HepG2 (cell line): Measurements from ENCODE around the gene NARF. TPM values are rescaled to one million over a fixed set of nuclear protein-coding genes. Genes with fewer than 3 reads are reported as not detected.

Source experiments
- ATF7-NPFF ChIP-seq: sonication (generic); formaldehyde crosslinking; IDR thresholded peaks from 2 replicates; pipeline ENCODE4 v1.8.1; 2023; ENCODE audit warnings: mild to moderate bottlenecking, low read depth, missing genetic modification reagents, moderate library complexity
- DBP ChIP-seq: sonication (generic); formaldehyde crosslinking; IDR thresholded peaks from 2 replicates; pipeline ENCODE4 v1.4.0; 2020; ENCODE audit warnings: missing genetic modification reagents; ENCODE audit errors: not compliant biosample characterization
- ESRRA ChIP-seq: sonication (generic); formaldehyde crosslinking; IDR thresholded peaks from 2 replicates; pipeline ENCODE4 v1.5.1; 2020; ENCODE audit warnings: mild to moderate bottlenecking, low read depth, missing genetic modification reagents
- HES4 ChIP-seq: sonication (generic); formaldehyde crosslinking; IDR thresholded peaks from 2 replicates; pipeline ENCODE4 v1.9.0; 2021; ENCODE audit warnings: mild to moderate bottlenecking, missing genetic modification reagents, borderline replicate concordance
- IKZF5 ChIP-seq: IDR thresholded peaks from 2 replicates; pipeline ENCODE4 v1.6.1; 2018; ENCODE audit warnings: missing genetic modification reagents, mild to moderate bottlenecking, missing compliant biosample characterization
- MATR3 ChIP-seq: sonication (generic); formaldehyde crosslinking; IDR thresholded peaks from 2 replicates; pipeline ENCODE4 v1.4.0; 2020; ENCODE audit warnings: missing genetic modification reagents
- MXI1 ChIP-seq: IDR thresholded peaks from 3 replicates; pipeline ENCODE4 v1.6.1; 2012; ENCODE audit warnings: low read depth, low read length, inconsistent platforms, borderline replicate concordance
- PHB2 ChIP-seq: fragments of 450-650 bp; IDR thresholded peaks from 2 replicates; pipeline ENCODE4 v1.6.1; 2018; ENCODE audit not compliant: partially characterized antibody
- RAD51 ChIP-seq: fragments of 450-650 bp; IDR thresholded peaks from 2 replicates; pipeline ENCODE4 v1.6.1; 2016; ENCODE audit warnings: borderline replicate concordance
- RXRB ChIP-seq: IDR thresholded peaks from 2 replicates; pipeline ENCODE4 v1.6.1; 2016; ENCODE audit warnings: borderline replicate concordance, missing genetic modification reagents, missing compliant biosample characterization
- SP2 ChIP-seq: sonication (generic); formaldehyde crosslinking; IDR thresholded peaks from 2 replicates; pipeline ENCODE4 v1.5.1; 2020; ENCODE audit warnings: mild to moderate bottlenecking, missing genetic modification reagents
- ZNF20 ChIP-seq: sonication (generic); formaldehyde crosslinking; IDR thresholded peaks from 2 replicates; pipeline ENCODE4 v1.4.0; 2020; ENCODE audit warnings: mild to moderate bottlenecking, moderate library complexity, missing genetic modification reagents
- ZNF558 ChIP-seq: sonication (generic); formaldehyde crosslinking; IDR thresholded peaks from 2 replicates; pipeline ENCODE4 v1.9.0; 2022; ENCODE audit warnings: mild to moderate bottlenecking, missing genetic modification reagents, borderline replicate concordance
- ZNF589 ChIP-seq: sonication (generic); formaldehyde crosslinking; conservative IDR thresholded peaks from 2 replicates; pipeline ENCODE4 v1.8.0; 2022; ENCODE audit warnings: mild to moderate bottlenecking, moderate library complexity, missing genetic modification reagents
- ZNF614 ChIP-seq: IDR thresholded peaks from 2 replicates; pipeline ENCODE4 v1.6.1; 2018; ENCODE audit warnings: missing biosample characterization, missing genetic modification reagents, inconsistent platforms, borderline replicate concordance
- ZNF737 ChIP-seq: sonication (generic); formaldehyde crosslinking; IDR thresholded peaks from 2 replicates; pipeline ENCODE4 v1.5.0; 2020; ENCODE audit warnings: missing genetic modification reagents, mild to moderate bottlenecking, borderline replicate concordance
- ZNF790 ChIP-seq: sonication (generic); formaldehyde crosslinking; IDR thresholded peaks from 2 replicates; pipeline ENCODE4 v1.8.0; 2022; ENCODE audit warnings: missing genetic modification reagents, mild to moderate bottlenecking, borderline replicate concordance
- ZNF792 ChIP-seq: IDR thresholded peaks from 2 replicates; pipeline ENCODE4 v1.6.1; 2016
- ZSCAN31 ChIP-seq: sonication (generic); formaldehyde crosslinking; IDR thresholded peaks from 2 replicates; pipeline ENCODE4 v1.5.0; 2020; ENCODE audit warnings: low read depth, mild to moderate bottlenecking, missing genetic modification reagents
- polyA plus RNA-seq, 8 experiments: library from polyadenylated mRNA; depleted of rRNA in 3 of 8; stranded (reverse) in 7 of 8; unstranded in 1 of 8; fragments of >200 nt; fragmentation: Illumina TruSeq in 4 of 8; extraction: Trizol in 4 of 8; gene quantifications; 2 replicates each; pipeline versions ENCODE4 v1.2.1 to v1.2.3, GENCODE V29; 2011 to 2016; ENCODE audit warnings: low read depth in 4 of 8, missing spikeins in 1 of 8, mixed read lengths in 1 of 8; ENCODE audit not compliant: insufficient read depth in 1 of 8
- total RNA-seq, 5 experiments: library from RNA; depleted of rRNA; stranded (reverse); fragments of >200 nt; fragmentation: Illumina TruSeq; extraction: Trizol; gene quantifications; 2 replicates each; pipeline ENCODE4 v1.2.3, GENCODE V29; 2016; ENCODE audit warnings: low read depth in 1 of 5
- TF ChIP-seq, protein P1 (sequence below): sonication (generic); formaldehyde crosslinking; conservative IDR thresholded peaks from 2 replicates; pipeline ENCODE4 v1.8.0; 2022; ENCODE audit warnings: mild to moderate bottlenecking, moderate library complexity, missing genetic modification reagents
- TF ChIP-seq, protein P2 (sequence below): sonication (generic); formaldehyde crosslinking; IDR thresholded peaks from 2 replicates; pipeline ENCODE4 v1.9.0; 2022; ENCODE audit warnings: low read depth, missing genetic modification reagents
- TF ChIP-seq, protein P3 (sequence below): IDR thresholded peaks from 2 replicates; pipeline ENCODE4 v1.6.1; 2016; ENCODE audit warnings: missing biosample characterization, missing genetic modification reagents, low read depth

NARF gene
- total and polyA plus RNA-seq, 2 of the 13 experiments (the other 11 are each of a cell fraction or from before 2014, with no cell fraction given), result 61.1 to 144 TPM

GRCh38 chr17:82450357-82451106 lies 8.0 kb upstream of the NARF start, which contains the start of gene CYBC1 (continued):
- peak; percentile 80; the same call in 1 of the 2 replicates for TF ChIP-seq IKZF5 (CRISPR knock-in tag)
- TF ChIP-seq, protein P1, sequence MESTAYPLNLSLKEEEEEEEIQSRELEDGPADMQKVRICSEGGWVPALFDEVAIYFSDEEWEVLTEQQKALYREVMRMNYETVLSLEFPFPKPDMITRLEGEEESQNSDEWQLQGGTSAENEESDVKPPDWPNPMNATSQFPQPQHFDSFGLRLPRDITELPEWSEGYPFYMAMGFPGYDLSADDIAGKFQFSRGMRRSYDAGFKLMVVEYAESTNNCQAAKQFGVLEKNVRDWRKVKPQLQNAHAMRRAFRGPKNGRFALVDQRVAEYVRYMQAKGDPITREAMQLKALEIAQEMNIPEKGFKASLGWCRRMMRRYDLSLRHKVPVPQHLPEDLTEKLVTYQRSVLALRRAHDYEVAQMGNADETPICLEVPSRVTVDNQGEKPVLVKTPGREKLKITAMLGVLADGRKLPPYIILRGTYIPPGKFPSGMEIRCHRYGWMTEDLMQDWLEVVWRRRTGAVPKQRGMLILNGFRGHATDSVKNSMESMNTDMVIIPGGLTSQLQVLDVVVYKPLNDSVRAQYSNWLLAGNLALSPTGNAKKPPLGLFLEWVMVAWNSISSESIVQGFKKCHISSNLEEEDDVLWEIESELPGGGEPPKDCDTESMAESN (CRISPR knock-in tag), result peak; percentile 83
- TF ChIP-seq DBP (CRISPR knock-in tag), result no peak
- TF ChIP-seq PHB2, result no peak
- no peak for TF ChIP-seq RAD51
- peak; percentile 40 for TF ChIP-seq RXRB (CRISPR knock-in tag)
- peak; percentile 81; the same call in 1 of the 2 replicates for TF ChIP-seq HES4 (CRISPR knock-in tag)
- TF ChIP-seq ZNF792 (CRISPR knock-in tag), result peak; percentile 68
- TF ChIP-seq ZNF589, result no peak; the same call in 1 of the 2 replicates
- TF ChIP-seq ESRRA (CRISPR knock-in tag), result peak; percentile 75; the same call in 1 of the 2 replicates
- TF ChIP-seq ZNF20, result no peak
- no peak for TF ChIP-seq ZNF737 (CRISPR knock-in tag)
- TF ChIP-seq ZNF558, result peak; percentile 70; the same call in 1 of the 2 replicates
- TF ChIP-seq SP2, result peak; percentile 42; the same call in 1 of the 2 replicates
- TF ChIP-seq ZNF790 (CRISPR knock-in tag), result no peak; the same call in 1 of the 2 replicates
- TF ChIP-seq, protein P2, sequence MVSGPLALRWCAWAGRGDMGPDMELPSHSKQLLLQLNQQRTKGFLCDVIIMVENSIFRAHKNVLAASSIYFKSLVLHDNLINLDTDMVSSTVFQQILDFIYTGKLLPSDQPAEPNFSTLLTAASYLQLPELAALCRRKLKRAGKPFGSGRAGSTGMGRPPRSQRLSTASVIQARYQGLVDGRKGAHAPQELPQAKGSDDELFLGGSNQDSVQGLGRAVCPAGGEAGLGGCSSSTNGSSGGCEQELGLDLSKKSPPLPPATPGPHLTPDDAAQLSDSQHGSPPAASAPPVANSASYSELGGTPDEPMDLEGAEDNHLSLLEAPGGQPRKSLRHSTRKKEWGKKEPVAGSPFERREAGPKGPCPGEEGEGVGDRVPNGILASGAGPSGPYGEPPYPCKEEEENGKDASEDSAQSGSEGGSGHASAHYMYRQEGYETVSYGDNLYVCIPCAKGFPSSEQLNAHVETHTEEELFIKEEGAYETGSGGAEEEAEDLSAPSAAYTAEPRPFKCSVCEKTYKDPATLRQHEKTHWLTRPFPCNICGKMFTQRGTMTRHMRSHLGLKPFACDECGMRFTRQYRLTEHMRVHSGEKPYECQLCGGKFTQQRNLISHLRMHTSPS (CRISPR knock-in tag), result no peak
- TF ChIP-seq, protein P3, sequence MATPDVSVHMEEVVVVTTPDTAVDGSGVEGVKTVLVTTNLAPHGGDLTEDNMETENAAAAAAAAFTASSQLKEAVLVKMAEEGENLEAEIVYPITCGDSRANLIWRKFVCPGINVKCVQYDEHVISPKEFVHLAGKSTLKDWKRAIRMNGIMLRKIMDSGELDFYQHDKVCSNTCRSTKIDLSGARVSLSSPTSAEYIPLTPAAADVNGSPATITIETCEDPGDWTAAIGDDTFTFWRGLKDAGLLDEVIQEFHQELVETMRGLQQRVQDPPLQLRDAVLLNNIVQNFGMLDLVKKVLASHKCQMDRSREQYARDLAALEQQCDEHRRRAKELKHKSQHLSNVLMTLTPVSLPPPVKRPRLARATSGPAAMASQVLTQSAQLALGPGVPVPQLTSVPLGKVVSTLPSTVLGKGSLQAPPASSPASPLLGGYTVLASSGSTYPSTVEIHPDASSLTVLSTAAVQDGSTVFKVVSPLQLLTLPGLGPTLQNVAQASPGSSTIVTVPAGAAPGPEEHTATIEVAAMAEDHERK (CRISPR knock-in tag), result 0 out of 2 replicates have a peak, but pooled peaks have one; percentile 36
- TF ChIP-seq MATR3 (CRISPR knock-in tag), result 0 out of 2 replicates have a peak, but pooled peaks have one; percentile 61
- peak; percentile 86 for TF ChIP-seq ATF7-NPFF (CRISPR knock-in tag)
- peak; percentile 98 for TF ChIP-seq ZSCAN31 (CRISPR knock-in tag)
- TF ChIP-seq MXI1, result peak; percentile 81; the same call in 1 of the 3 replicates
- no peak for TF ChIP-seq ZNF614 (CRISPR knock-in tag)
